Panc1 (cell line): ENCODE results near the gene MAP2K6. TPM values are rescaled to one million over a fixed set of nuclear protein-coding genes. Genes with fewer than 3 reads are reported as not detected.

ENCODE experiments used
- ATAC-seq: fragments of 200-7000 bp; cut with Tn5 transposase; 2 replicates; pipeline ENCODE4 v1.9.1; 2020; ENCODE audit warnings: mild to moderate bottlenecking, moderate library complexity
- BruUV-seq: library from RNA; stranded (reverse); fragments of 400-500 nt; replicated peaks from 2 replicates; lab custom pipeline; 2021; lab: Mats Ljungman, UMichigan
- CTCF ChIA-PET: fragments of 300-600 bp; sonication (Branson Sonifier 250); formaldehyde crosslinking; loops from one replicate; lab custom pipeline; 2022; ENCODE audit warnings: antibody characterized with exemption; lab: Charles Lee
- POLR2A ChIA-PET: fragments of 300-600 bp; sonication (Branson Sonifier 250); formaldehyde crosslinking; loops from one replicate; lab custom pipeline; 2022; ENCODE audit warnings: antibody characterized with exemption; lab: Charles Lee
- DNase-seq: peaks from one replicate; pipeline ENCODE4 v3.0.0-alpha.2; 2010; ENCODE audit warnings: low read depth, low spot score
- H3K27ac ChIP-seq: 2 replicates; pipeline ENCODE4 v1.5.1; 2011; ENCODE audit warnings: mild to moderate bottlenecking, low read length, inconsistent platforms
- H3K27me3 ChIP-seq: fragments of 200-500 bp; sonication (Bioruptor generic); 2 replicates; pipeline ENCODE4 v1.6.0; 2014; ENCODE audit warnings: low read length, inconsistent platforms; ENCODE audit not compliant: control insufficient read depth, insufficient read depth
- H3K36me3 ChIP-seq: fragments of 200-500 bp; sonication (Bioruptor generic); 2 replicates; pipeline ENCODE4 v1.5.1; 2014; ENCODE audit warnings: inconsistent platforms, mild to moderate bottlenecking, low read length, moderate library complexity; ENCODE audit not compliant: control insufficient read depth, insufficient read depth
- H3K4me1 ChIP-seq: 2 replicates; pipeline ENCODE4 v1.5.1; 2011; ENCODE audit warnings: inconsistent platforms, mild to moderate bottlenecking, low read length, moderate library complexity; ENCODE audit not compliant: control insufficient read depth, insufficient read depth
- H3K4me3 ChIP-seq, 2 experiments: 2 replicates each; pipeline ENCODE4 v1.5.1; 2011 to 2012; ENCODE audit warnings: low read depth in 2 of 2, low read length in 2 of 2, mild to moderate bottlenecking in 2 of 2, inconsistent platforms in 1 of 2, moderate library complexity in 1 of 2
- H3K9me3 ChIP-seq: fragments of 200-500 bp; sonication (Bioruptor generic); 2 replicates; pipeline ENCODE4 v1.5.1; 2014; ENCODE audit warnings: low read depth, mild to moderate bottlenecking, inconsistent platforms, low read length, moderate library complexity; ENCODE audit not compliant: control insufficient read depth, insufficient read depth
- POLR2AphosphoS5 ChIP-seq: IDR thresholded peaks from 2 replicates; pipeline ENCODE4 v1.6.1; 2012; ENCODE audit warnings: mild to moderate bottlenecking, low read depth, low read length, moderate library complexity
- SIN3A ChIP-seq: IDR thresholded peaks from 2 replicates; pipeline ENCODE4 v1.6.1; 2012; ENCODE audit warnings: low read depth, mild to moderate bottlenecking, low read length, moderate library complexity, borderline replicate concordance; ENCODE audit not compliant: insufficient read depth
- TCF7L2 ChIP-seq: IDR thresholded peaks from 2 replicates; pipeline ENCODE4 v1.6.1; 2011; ENCODE audit warnings: mild to moderate bottlenecking, low read depth, low read length, inconsistent platforms
- in situ Hi-C: cut with HindIII; loops from 2 replicates; pipeline ENCODE4 v1.10.0; 2016; ENCODE audit warnings: low sequenced_read_pairs, low pct_unique_long_range_greater_than_20kb
- intact Hi-C: fragments of 100-400 bp; cut with micrococcal nuclease; formaldehyde crosslinking; loops from one replicate; pipeline ENCODE4 v1.10.0; 2022; ENCODE audit not compliant: unreplicated experiment
- total RNA-seq: library from RNA; stranded (reverse); gene quantifications from one replicate; pipeline ENCODE4 v1.2.1, GENCODE V29; 2021; ENCODE audit not compliant: unreplicated experiment
- TF ChIP-seq, protein P1 (sequence below): fragments of 450-650 bp; IDR thresholded peaks from 2 replicates; pipeline ENCODE4 v1.5.1; 2017; ENCODE audit warnings: mild to moderate bottlenecking
- TF ChIP-seq, protein P2 (sequence below), 2 experiments: IDR thresholded peaks; 2 replicates each; pipeline ENCODE4 v1.6.1; 2011 to 2012; ENCODE audit warnings: low read depth in 2 of 2, control low read depth in 1 of 2, low read length in 1 of 2, mild to moderate bottlenecking in 1 of 2, moderate library complexity in 1 of 2; ENCODE audit not compliant: insufficient read depth in 1 of 2

The MAP2K6 gene
- total RNA-seq, 1 experiment from 2014 or later: 11.8 TPM

DNA sequence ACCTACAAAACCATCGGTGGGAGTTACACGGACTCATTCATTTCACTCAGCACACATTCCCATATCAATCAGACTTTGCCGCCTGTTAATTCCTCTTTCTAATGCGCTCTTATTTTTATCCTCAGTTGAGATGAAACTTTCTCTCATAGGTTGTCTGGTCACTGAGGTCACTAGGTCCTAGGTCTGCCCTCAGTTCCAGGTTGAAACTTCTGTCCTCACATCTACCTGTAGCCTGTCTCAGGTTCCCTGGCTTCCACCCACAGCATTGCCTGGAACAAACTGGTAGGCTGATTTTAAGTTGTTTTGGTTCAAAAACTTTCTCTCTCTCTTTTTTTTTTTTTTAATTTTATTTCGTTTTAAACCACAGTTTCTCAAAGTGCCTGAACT is 119.7 kb downstream of the MAP2K6 start:
- no TSS peak for BruUV-seq
- no peak for DNase-seq
- POLR2A ChIA-PET: no interaction called here
- TF ChIP-seq, protein P1, sequence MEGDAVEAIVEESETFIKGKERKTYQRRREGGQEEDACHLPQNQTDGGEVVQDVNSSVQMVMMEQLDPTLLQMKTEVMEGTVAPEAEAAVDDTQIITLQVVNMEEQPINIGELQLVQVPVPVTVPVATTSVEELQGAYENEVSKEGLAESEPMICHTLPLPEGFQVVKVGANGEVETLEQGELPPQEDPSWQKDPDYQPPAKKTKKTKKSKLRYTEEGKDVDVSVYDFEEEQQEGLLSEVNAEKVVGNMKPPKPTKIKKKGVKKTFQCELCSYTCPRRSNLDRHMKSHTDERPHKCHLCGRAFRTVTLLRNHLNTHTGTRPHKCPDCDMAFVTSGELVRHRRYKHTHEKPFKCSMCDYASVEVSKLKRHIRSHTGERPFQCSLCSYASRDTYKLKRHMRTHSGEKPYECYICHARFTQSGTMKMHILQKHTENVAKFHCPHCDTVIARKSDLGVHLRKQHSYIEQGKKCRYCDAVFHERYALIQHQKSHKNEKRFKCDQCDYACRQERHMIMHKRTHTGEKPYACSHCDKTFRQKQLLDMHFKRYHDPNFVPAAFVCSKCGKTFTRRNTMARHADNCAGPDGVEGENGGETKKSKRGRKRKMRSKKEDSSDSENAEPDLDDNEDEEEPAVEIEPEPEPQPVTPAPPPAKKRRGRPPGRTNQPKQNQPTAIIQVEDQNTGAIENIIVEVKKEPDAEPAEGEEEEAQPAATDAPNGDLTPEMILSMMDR: no peak
- TF ChIP-seq TCF7L2: no peak
- TF ChIP-seq SIN3A: no peak
- TF ChIP-seq, protein P2, sequence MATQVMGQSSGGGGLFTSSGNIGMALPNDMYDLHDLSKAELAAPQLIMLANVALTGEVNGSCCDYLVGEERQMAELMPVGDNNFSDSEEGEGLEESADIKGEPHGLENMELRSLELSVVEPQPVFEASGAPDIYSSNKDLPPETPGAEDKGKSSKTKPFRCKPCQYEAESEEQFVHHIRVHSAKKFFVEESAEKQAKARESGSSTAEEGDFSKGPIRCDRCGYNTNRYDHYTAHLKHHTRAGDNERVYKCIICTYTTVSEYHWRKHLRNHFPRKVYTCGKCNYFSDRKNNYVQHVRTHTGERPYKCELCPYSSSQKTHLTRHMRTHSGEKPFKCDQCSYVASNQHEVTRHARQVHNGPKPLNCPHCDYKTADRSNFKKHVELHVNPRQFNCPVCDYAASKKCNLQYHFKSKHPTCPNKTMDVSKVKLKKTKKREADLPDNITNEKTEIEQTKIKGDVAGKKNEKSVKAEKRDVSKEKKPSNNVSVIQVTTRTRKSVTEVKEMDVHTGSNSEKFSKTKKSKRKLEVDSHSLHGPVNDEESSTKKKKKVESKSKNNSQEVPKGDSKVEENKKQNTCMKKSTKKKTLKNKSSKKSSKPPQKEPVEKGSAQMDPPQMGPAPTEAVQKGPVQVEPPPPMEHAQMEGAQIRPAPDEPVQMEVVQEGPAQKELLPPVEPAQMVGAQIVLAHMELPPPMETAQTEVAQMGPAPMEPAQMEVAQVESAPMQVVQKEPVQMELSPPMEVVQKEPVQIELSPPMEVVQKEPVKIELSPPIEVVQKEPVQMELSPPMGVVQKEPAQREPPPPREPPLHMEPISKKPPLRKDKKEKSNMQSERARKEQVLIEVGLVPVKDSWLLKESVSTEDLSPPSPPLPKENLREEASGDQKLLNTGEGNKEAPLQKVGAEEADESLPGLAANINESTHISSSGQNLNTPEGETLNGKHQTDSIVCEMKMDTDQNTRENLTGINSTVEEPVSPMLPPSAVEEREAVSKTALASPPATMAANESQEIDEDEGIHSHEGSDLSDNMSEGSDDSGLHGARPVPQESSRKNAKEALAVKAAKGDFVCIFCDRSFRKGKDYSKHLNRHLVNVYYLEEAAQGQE (IDR thresholded peaks at IDR 0.05; ENCODE audit: insufficient read depth in 1 of 2, low read depth in 2 of 2, low read length in 1 of 2): no peak
- no peak for TF ChIP-seq POLR2AphosphoS5
- in situ Hi-C loops: no loop called here
- Histone ChIP-seq H3K4me3 (no peak overlapping the region), H3K4me1 (no peaks in the 10 kb centered on the region), H3K27me3 (no peaks in the 10 kb centered on the region), H3K27ac (no peak overlapping the region), H3K36me3 (no peaks in the 10 kb centered on the region), H3K9me3 (no peaks in the 10 kb centered on the region)
- CTCF ChIA-PET: no interaction called here
- ATAC-seq: no peak
- intact Hi-C loops: no loop called here

DNA sequence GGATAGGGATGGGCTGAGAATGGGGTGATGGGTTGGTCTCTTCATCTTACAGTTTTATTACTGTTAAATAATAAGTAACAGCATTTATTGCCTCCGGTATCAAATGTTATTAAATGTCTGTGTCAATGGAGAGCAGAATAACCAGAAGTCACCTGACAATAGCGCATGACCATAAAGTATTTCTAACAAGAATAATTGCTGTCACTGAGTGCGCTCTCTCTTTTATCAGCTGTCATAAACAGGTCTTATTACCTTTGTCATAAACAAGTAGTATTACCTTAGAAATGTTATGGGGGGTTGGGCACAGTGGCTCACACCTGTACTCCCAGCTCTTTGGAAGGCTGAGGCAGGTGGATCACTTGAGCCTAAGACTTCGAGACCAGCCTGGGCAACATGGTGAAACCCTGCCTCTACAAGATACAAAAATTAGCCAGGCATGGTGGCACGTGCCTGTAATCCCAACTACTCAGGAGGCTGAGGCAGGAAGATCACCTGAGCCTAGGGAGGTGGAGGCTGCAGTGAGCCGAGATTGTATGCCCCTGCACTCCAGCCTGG is 120.6 kb downstream of the MAP2K6 start:
- H3K9me3 ChIP-seq: no peaks in the 10 kb centered on the region
- intact Hi-C loops (no loop called here), in situ Hi-C loops (no loop called here)
- TF ChIP-seq TCF7L2 (no peak), SIN3A (no peak), POLR2AphosphoS5 (no peak)
- TF ChIP-seq, protein P2 (IDR thresholded peaks at IDR 0.05; ENCODE audit: insufficient read depth in 1 of 2, low read depth in 2 of 2, low read length in 1 of 2): no peak
- TF ChIP-seq, protein P1: no peak
- BruUV-seq: no TSS peak
- no peaks in the 10 kb centered on the region for H3K4me1 ChIP-seq
- POLR2A ChIA-PET: no interaction called here
- H3K27me3 ChIP-seq: no peaks in the 10 kb centered on the region
- H3K4me3 ChIP-seq: no peak overlapping the region
- no peak overlapping the region for H3K27ac ChIP-seq
- ATAC-seq: no peak
- no peaks in the 10 kb centered on the region for H3K36me3 ChIP-seq
- DNase-seq: no peak
- CTCF ChIA-PET: no interaction called here
